Testis (tissue), 3 donors: ENCODE results near the gene ZMIZ2. TPM values are rescaled to one million over a fixed set of nuclear protein-coding genes. Genes with fewer than 3 reads are reported as not detected.

Source experiments
- DNase-seq: peaks from one replicate; pipeline ENCODE4 v3.0.0-alpha.2; 2019
- H3K27ac ChIP-seq, 2 donors: fragments of 200-600 bp; sonication (generic); one replicate each; pipeline ENCODE4 v1.5.1; 2019
- H3K27me3 ChIP-seq: fragments of 200-600 bp; sonication (generic); one replicate; pipeline ENCODE4 v1.5.1; 2019
- H3K36me3 ChIP-seq: fragments of 200-600 bp; sonication (generic); one replicate; pipeline ENCODE4 v1.5.1; 2017; ENCODE audit warnings: low read depth; ENCODE audit errors: missing control alignments
- H3K4me1 ChIP-seq: fragments of 200-600 bp; sonication (generic); one replicate; pipeline ENCODE4 v1.5.1; 2019
- H3K4me3 ChIP-seq, 2 donors: fragments of 200-600 bp; sonication (generic); one replicate each; pipeline ENCODE4 v1.5.1; 2017 to 2019
- H3K9me3 ChIP-seq: fragments of 200-600 bp; sonication (generic); one replicate; pipeline ENCODE4 v1.5.1; 2017
- CTCF ChIP-seq, 3 experiments: fragments of 450-650 bp in 2 of 3; fragments of 200-600 bp in 1 of 3; sonication (generic) in 1 of 3; IDR thresholded peaks; one replicate each; pipeline ENCODE4 v1.5.1; 2016 to 2019; ENCODE audit warnings: antibody characterized with exemption in 3 of 3, mild to moderate bottlenecking in 2 of 3, moderate library complexity in 1 of 3
- POLR2A ChIP-seq: fragments of 450-650 bp; IDR thresholded peaks from one replicate; pipeline ENCODE4 v1.6.1; 2017; ENCODE audit warnings: antibody characterized with exemption, mild to moderate bottlenecking, moderate library complexity
- WGBS, 2 donors: methylation state at CpG; one replicate each; pipeline ENCODE4 v1.1.5; 2018; 5-methylcytosine and 5-hydroxymethylcytosine counted together
- intact Hi-C: fragments of 100-400 bp; cut with DNase I; formaldehyde crosslinking; loops from one replicate; pipeline ENCODE4 v1.15.1; 2023; ENCODE audit warnings: low total_unique reads
- polyA plus RNA-seq: library from polyadenylated mRNA; stranded (reverse); fragments of 350-450 nt; fragmentation: Illumina TruSeq; extraction: RNeasy Lipid Tissue Mini Kit (QIAGEN cat#74804); gene quantifications from one replicate; pipeline ENCODE4 v1.2.3, GENCODE V29; 2014; ENCODE audit warnings: low read depth, low replicate concordance; ENCODE audit not compliant: insufficient read depth
- total RNA-seq, 2 donors: library from RNA; depleted of rRNA; stranded (reverse); fragments of >200 nt; gene quantifications; one replicate each; pipeline ENCODE4 v1.2.3, GENCODE V29; 2016

The ZMIZ2 gene
- total and polyA plus RNA-seq, 3 donors from 2014 or later: 47.9 to 86.6 (median 85.9) TPM

GRCh38 chr7:44805950-44806349 lies 57.3 kb downstream of the ZMIZ2 start:
- H3K4me3 ChIP-seq: no peak overlapping the region
- H3K36me3 ChIP-seq: no peaks in the 10 kb centered on the region
- intact Hi-C loops: no loop called here
- no peaks in the 10 kb centered on the region for H3K9me3 ChIP-seq
- no peak for DNase-seq
- 94 to 99% methylated on average over 5 of the region's 5 CpGs for WGBS, 2 donors
- no peaks in the 10 kb centered on the region for H3K27me3 ChIP-seq
- no peak overlapping the region for H3K27ac ChIP-seq
- TF ChIP-seq POLR2A: no peak
- no peak for TF ChIP-seq CTCF (IDR thresholded peaks at IDR 0.05)
- H3K4me1 ChIP-seq: no peaks in the 10 kb centered on the region

DNA sequence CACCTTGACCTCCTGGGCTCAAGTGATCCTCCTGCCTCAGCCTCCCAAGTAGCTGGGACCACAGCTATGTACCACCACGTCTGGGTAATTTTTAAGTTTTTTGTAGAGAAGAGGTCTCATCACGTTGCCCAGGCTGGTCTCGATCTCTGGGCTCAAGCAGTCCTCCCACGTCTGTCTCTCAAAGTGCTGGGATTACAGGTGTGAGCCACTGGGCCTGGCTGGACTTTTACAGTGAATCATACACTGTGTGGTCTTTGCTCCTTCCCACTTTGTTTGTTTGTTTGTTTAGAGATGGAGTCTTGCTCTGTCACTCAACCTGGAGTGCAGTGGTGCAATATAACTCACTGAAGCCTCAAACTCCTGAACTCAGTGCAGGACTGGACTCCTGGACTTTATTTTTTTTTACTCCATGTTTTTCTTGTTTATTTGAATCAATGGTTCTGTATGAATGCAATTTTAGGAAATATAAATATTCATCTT lies 60.3 kb downstream of the ZMIZ2 start:
- 84 to 85% methylated on average over 4 of the region's 4 CpGs for WGBS, 2 donors
- intact Hi-C loops: no loop called here
- TF ChIP-seq CTCF (IDR thresholded peaks at IDR 0.05) (no peak), POLR2A (no peak)

DNA sequence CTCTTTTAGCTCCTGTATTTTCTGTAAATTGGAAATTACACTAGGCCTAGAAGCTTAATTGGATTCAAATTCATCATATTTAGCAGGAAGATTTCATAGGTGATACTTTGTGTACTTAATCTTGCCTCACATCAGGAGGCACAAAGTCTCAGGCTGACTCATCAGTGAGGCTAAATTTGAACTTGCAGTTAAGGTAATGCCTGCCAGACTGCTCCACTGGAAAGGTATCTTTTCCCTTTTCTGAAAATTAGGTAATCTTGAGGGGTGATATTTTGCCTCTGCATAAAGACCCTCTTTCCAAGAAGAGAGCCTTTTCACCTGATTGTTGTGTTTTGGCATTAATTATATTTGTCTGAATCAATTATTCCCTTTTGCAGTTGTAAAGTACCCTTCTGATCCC lies 62.4 kb downstream of the ZMIZ2 start:
- no peaks in the 10 kb centered on the region for H3K4me1 ChIP-seq
- no peaks in the 10 kb centered on the region for H3K9me3 ChIP-seq
- H3K4me3 ChIP-seq: no peak overlapping the region
- no peak for DNase-seq
- no peaks in the 10 kb centered on the region for H3K27me3 ChIP-seq
- intact Hi-C loops: no loop called here
- TF ChIP-seq CTCF (IDR thresholded peaks at IDR 0.05): no peak
- TF ChIP-seq POLR2A: no peak
- no peaks in the 10 kb centered on the region for H3K36me3 ChIP-seq
- H3K27ac ChIP-seq: no peak overlapping the region

More for the DNA sequence above, 60.3 kb downstream of the ZMIZ2 start:
- DNase-seq: no peak
- Histone ChIP-seq H3K4me3 (no peak overlapping the region), H3K36me3 (no peaks in the 10 kb centered on the region), H3K4me1 (no peaks in the 10 kb centered on the region), H3K27ac (no peak overlapping the region), H3K9me3 (no peaks in the 10 kb centered on the region), H3K27me3 (no peaks in the 10 kb centered on the region)

DNA sequence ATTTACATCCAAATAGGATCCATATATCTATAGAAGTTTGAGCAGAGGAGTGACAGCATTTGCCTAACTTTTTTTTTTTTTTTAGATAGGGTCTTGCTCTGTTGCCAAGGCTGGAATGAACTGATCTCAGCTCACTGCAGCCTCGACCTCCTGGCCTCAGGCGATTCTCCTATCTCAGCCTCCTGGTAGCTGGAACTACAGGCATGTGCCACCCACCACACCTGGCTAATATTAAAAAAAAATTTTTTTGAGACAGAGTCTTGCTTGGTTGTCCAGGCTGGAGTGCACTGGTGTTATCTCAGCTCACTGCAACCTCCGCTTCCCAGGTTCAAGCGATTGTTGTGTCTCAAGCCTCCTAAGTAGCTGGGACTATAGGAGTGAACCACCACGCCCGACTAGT lies 62.9 kb downstream of the ZMIZ2 start:
- no peak for DNase-seq
- Histone ChIP-seq H3K27ac (no peak overlapping the region), H3K4me1 (no peaks in the 10 kb centered on the region), H3K4me3 (no peak overlapping the region), H3K36me3 (no peaks in the 10 kb centered on the region), H3K27me3 (no peaks in the 10 kb centered on the region), H3K9me3 (no peaks in the 10 kb centered on the region)
- intact Hi-C loops: no loop called here
- no peak for TF ChIP-seq POLR2A
- TF ChIP-seq CTCF (IDR thresholded peaks at IDR 0.05): no peak
- WGBS, 2 donors: 92 to 94% methylated on average over 4 to 6 of the region's 6 CpGs

DNA sequence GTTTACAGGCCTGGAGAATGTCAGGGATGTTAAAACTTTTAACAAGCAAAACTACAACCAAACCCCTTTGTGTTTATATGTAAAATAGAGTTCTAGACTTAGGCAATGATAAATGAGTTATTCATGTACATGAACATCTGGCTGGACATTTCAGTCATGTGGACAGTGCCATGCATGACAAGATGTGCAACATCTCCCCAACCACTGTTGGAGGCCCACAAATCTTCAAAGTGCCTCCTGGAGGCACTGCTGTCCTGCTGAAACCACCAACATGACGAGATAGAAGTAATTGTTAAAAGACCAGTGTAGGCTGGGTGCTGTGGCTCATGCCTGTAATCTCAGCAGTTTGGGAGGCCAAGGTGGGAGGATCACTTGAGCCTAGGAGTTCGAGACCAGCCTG lies 66.3 kb downstream of the ZMIZ2 start:
- Histone ChIP-seq H3K36me3 (no peaks in the 10 kb centered on the region), H3K4me1 (no peaks in the 10 kb centered on the region), H3K27ac (no peak overlapping the region), H3K27me3 (no peaks in the 10 kb centered on the region), H3K4me3 (no peak overlapping the region), H3K9me3 (no peaks in the 10 kb centered on the region)
- TF ChIP-seq CTCF (IDR thresholded peaks at IDR 0.05): no peak
- no peak for TF ChIP-seq POLR2A
- DNase-seq: no peak
- intact Hi-C loops: no loop called here
- WGBS, 2 donors: 94 to 95% methylated on average over 2 of the region's 2 CpGs
